ENCODE measurements around the gene RPS6KL1.
"Not testable (repeated sequence)": the region's sequence is repeated elsewhere in the genome, so short reads cannot be mapped to it uniquely, and the experiment has no call there.

RPS6KL1 gene

DNA sequence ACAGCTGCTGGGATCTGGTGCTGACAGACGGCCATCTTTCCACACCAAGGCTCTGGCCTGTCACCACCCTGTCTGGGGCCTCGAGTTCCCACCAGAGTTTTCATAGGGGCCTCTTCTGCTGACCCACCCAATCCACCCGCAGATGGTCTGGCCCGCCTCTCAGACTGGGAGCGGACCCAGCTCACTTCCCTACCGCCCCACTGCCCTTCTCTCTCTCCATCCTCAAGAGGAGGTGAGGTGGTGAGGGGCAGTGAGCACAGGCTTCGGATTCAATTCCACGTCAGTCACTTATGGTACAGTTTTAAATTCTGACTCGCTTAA lies 12.3 kb upstream of the RPS6KL1 start:
- Mint-ChIP-seq H3K27ac (no peak overlapping the region), H3K9me3 (no peaks in the 10 kb centered on the region), H3K4me3 (peak overlapping the region in 1 of 2 donors; percentile 64), H3K36me3 (no peaks in the 10 kb centered on the region), H3K4me1 (peaks cover 35 to 50% of the 10 kb centered on the region in 2 donors), H3K27me3 (peaks cover 0 to 10% of the 10 kb centered on the region in 2 donors)
- DNase-seq (no peak), ATAC-seq (replicated peaks) (no peak)

DNA sequence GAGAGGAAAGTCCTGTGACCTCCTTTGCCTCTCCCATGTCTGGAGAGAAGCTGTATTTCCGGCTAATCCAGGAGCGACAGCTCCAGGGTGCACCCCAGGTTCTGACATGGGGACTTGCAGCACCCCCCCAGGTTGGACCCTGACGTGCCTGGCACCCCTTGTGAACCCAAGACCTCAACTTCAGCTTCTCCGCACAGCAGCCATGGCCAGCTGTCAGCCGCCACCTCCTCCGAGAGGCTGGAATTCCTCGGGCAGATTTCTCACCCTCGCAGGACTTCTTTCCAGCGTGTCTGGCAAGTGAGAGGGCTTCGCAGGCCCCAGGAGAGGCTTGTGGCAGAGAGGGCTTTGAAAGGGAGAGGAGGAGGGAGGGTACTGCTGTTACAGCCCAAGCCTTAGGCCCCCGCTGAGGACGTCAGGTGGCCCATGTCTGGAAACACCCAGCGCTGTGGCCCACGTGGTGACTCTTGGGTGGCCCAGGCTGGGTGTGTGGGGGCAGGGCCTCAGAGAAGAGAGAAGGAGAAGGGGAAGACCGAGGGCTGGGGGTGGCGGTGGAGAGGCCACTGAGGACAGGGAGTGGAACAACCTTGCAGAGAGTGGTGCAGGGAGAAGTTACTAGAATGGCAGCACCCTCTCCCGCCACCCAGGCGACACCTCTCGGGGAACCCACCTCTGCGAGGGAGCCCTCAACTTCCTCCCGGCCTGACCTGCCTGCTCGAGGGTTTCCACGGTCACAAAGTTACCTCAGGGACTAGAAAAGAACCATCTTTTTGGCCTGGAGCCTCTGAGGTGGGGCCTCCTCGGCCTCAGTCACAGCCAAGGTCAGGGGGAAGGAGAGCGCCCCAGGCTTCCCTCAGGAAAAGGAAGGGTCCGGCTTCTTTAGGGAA lies 11.7 kb upstream of the RPS6KL1 start:
- H3K36me3 Mint-ChIP-seq: no peaks in the 10 kb centered on the region
- H3K27ac Mint-ChIP-seq: peak overlapping the region; percentile 40
- peak; percentile 74 to 80 for ATAC-seq (replicated peaks)
- no peaks in the 10 kb centered on the region for H3K9me3 Mint-ChIP-seq
- H3K27me3 Mint-ChIP-seq: peaks cover 0 to 10% of the 10 kb centered on the region in 2 donors
- peak; percentile 18 for DNase-seq
- peaks cover 29 to 44% of the 10 kb centered on the region in 2 donors for H3K4me1 Mint-ChIP-seq
- H3K4me3 Mint-ChIP-seq: peak overlapping the region; percentile 51 to 64

DNA sequence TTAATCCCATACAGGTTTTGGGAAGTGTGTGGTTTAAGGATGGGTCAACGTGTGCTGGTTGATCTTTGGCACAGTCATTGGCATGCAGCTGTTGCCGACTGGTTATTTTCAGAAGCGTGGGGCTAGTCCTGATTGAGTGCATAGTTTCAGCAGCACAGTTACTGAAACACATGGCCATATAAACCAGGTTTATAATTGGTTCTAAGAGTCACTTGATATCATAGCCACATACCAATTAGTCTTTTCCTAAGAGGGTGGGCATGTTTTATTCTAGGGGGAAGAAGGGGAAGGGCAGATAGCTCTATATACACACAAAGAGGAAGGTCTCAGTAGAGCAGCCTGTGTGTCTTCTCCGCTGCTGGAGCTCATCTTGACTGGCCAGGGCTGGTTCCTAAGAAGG lies 11.0 kb upstream of the RPS6KL1 start:
- peaks cover 0 to 10% of the 10 kb centered on the region in 2 donors for H3K27me3 Mint-ChIP-seq
- peak; percentile 22 to 24 for ATAC-seq (replicated peaks)
- H3K9me3 Mint-ChIP-seq: no peaks in the 10 kb centered on the region
- no peak for DNase-seq
- H3K36me3 Mint-ChIP-seq: no peaks in the 10 kb centered on the region
- no peak overlapping the region for H3K4me3 Mint-ChIP-seq
- H3K27ac Mint-ChIP-seq: no peak overlapping the region
- H3K4me1 Mint-ChIP-seq: peaks cover 24 to 38% of the 10 kb centered on the region in 2 donors

DNA sequence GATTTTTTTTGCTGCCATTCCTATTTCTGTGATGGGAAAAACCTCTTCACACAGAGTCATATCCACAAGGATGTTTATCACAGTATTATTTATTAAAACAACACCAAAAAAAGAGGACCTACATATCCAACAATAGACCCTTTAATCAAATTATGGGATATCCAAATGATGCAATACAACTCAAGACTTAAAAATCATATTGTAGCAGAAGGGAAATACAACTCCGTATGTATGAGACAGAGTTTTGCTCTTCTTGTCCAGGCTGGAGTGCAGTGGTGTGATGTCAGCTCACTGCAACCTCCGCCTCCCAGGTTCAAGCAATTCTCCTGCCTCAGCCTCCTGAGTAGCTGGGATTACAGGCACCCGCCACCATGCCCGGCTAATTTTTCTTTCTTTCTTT lies 9.9 kb upstream of the RPS6KL1 start:
- DNase-seq; H3K27me3 Mint-ChIP-seq; H3K27ac Mint-ChIP-seq; H3K9me3 Mint-ChIP-seq; H3K36me3 Mint-ChIP-seq; ATAC-seq (replicated peaks); H3K4me3 Mint-ChIP-seq: not testable (repeated sequence)
- H3K4me1 Mint-ChIP-seq: peaks cover 20 to 35% of the 10 kb centered on the region in 2 donors

DNA sequence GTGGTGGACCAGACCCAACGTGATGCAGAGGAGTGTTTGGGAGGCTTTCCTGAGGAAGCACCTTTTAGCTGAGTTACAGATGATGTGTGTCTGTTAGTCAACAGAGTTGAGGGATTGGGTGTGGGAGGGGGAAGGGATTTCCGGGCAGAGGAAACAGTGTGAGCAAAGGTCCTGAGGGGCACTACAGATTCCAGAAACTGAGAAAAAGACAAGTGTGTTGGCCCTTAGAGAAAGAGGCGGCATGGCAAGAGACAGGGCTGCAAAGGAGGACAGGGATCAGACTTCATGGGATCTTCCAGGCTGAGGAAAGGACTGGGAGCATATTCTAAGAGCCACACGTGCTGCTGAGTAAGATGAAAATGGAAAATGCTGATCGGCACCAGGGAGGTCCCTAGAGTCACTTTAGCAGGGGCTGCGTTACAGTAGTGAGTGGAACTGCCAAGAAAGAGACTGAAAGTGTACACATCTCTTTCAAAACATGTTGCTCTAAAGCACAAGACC lies 9.4 kb upstream of the RPS6KL1 start:
- Mint-ChIP-seq H3K36me3 (no peaks in the 10 kb centered on the region), H3K4me1 (peaks cover 18 to 35% of the 10 kb centered on the region in 2 donors), H3K4me3 (peak overlapping the region in 1 of 2 donors; percentile 2), H3K9me3 (no peaks in the 10 kb centered on the region), H3K27ac (no peak overlapping the region), H3K27me3 (peaks cover 0 to 10% of the 10 kb centered on the region in 2 donors)
- ATAC-seq (replicated peaks) (peak in 1 of 2 donors; percentile 29), DNase-seq (no peak)

DNA sequence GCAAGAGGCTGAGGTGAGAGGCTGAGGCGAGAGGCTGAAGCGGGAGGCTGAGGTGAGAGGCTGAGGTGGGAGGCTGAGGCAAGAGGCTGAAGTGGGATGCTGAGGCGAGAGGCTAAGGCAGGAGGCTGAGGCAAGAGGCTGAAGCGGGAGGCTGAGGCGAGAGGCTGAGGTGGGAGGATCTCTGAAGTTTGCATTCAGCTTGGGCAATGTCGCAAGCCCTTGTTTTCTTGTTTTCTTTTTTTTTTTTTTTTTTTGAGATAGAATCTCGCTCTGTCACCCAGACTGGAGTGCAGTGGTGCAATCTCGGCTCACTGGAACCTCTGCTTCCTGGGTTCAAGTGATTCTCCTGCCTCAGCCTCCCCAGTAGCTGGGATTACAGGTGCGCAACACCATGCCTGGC lies 8.7 kb upstream of the RPS6KL1 start:
- H3K9me3 Mint-ChIP-seq; DNase-seq; H3K27me3 Mint-ChIP-seq; H3K4me3 Mint-ChIP-seq; ATAC-seq (replicated peaks); H3K36me3 Mint-ChIP-seq: not testable (repeated sequence)
- peak overlapping the region; percentile 44 for H3K27ac Mint-ChIP-seq
- H3K4me1 Mint-ChIP-seq: peaks cover 18 to 29% of the 10 kb centered on the region in 2 donors

DNA sequence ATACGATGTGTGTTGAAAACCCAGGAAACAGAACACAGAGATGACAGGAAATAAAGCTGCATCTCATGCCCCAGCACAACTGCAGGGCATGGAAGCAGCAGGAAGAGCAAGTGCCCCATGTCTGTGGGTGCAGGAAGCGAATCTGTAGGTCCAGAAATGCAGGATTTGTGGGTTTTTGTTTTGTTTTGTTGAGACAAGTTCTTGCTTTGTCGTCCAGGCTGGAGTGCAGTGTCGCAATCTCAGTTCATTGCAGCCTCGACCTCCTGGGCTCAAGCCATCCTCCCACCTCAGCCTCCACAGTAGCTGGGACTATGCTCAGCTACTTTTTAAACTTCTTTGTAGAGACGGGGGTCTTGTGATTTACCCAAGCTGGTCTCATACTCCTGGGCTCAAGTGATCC lies 6.2 kb upstream of the RPS6KL1 start:
- no peak for DNase-seq
- Mint-ChIP-seq H3K4me3 (no peak overlapping the region), H3K36me3 (no peaks in the 10 kb centered on the region), H3K4me1 (peaks cover 6 to 13% of the 10 kb centered on the region in 2 donors), H3K27ac (no peak overlapping the region), H3K27me3 (peaks cover 11 to 12% of the 10 kb centered on the region in 2 donors), H3K9me3 (no peaks in the 10 kb centered on the region)
- ATAC-seq (replicated peaks): no peak

DNA sequence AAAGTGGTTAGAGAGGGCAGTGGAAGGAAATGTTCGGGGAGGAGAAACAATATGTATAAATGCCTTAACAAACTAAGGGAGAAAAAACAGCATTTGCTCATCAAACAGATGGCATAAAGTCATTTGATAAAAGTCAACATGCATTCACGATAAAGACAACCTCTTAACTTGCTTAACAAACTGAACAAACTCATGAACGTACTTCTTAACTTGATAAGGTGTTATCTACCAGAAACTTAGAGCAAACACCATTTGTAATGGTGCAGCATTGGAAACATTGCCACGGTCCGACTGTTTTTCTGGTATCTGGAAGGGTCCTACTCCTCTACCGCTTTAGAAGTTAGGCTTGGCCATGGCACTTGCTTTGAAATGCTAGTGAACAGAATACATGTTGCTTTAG lies 4.2 kb upstream of the RPS6KL1 start:
- no peak for DNase-seq
- H3K9me3 Mint-ChIP-seq: no peaks in the 10 kb centered on the region

DNA sequence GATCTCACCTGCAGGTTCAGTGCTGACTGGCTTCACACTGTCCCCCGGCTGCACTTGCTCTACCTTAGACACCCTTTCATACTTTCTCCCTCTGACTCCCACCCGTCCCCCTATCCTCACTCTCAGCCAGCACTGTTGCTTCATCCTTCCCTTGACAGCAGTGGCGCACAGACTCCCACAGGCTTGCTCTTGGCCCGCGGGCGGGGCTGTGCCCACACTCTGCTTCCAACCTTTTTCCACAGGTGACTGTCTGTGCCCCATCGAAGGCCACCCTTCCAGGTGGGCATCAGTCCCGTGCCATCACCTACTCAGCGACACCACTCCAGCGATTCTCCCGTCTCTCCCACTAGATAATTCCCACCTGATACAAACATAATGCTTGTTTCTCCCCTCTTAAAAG lies 1.0 kb upstream of the RPS6KL1 start:
- H3K9me3 Mint-ChIP-seq: no peaks in the 10 kb centered on the region
- no peak for ATAC-seq (replicated peaks)
- H3K4me3 Mint-ChIP-seq: peak overlapping the region in 1 of 2 donors; percentile 6

More for the DNA sequence above, 4.2 kb upstream of the RPS6KL1 start:
- peaks cover 5 to 8% of the 10 kb centered on the region in 2 donors for H3K4me1 Mint-ChIP-seq
- H3K4me3 Mint-ChIP-seq: no peak overlapping the region
- H3K27ac Mint-ChIP-seq: no peak overlapping the region
- ATAC-seq (replicated peaks): no peak
- H3K27me3 Mint-ChIP-seq: peaks cover 4 to 12% of the 10 kb centered on the region in 2 donors
- no peaks in the 10 kb centered on the region for H3K36me3 Mint-ChIP-seq

DNA sequence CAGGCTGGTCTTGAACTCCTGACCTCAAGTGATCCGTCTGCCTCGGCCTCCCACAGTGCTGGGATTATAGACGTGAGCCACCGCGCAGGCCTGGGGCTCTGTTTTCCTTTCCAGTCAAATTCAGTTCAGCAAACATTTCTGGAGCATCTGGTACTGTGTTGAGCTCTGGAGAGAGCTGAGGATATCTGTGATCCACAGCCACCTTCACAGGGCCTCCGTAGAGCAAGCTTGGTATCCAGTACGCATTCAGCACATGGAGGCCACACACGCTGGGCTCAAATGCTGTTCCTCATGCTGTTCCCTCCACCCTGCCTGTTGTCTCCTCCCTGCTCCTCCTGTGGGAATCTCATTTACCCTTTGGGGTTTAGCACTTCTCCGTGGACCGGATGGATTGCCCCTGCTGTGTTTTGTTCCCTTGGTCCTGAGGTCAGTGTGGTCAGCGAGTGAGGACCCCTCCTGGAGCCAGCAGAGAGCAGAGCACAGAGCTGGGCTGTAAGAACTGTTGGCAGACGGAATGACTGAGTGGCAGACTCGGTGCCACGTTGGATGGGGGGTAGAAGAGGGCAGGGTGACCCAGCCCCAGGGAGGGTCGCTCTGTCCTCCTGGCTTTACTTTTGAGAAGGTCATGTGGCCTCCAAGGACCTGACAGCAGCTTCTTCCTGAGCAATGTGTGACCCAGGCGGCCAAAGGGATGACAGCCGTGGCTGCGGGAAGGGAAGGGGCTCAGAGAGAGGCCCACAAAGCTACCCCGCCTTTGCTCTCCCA lies 891 bp downstream of the RPS6KL1 start:
- H3K9me3 Mint-ChIP-seq: no peaks in the 10 kb centered on the region
- peak overlapping the region; percentile 74 for H3K4me3 Mint-ChIP-seq
- H3K36me3 Mint-ChIP-seq: no peaks in the 10 kb centered on the region
- peaks cover 5 to 8% of the 10 kb centered on the region in 2 donors for H3K4me1 Mint-ChIP-seq
- peaks cover 4 to 12% of the 10 kb centered on the region in 2 donors for H3K27me3 Mint-ChIP-seq
- H3K27ac Mint-ChIP-seq: peak overlapping the region; percentile 77
- DNase-seq (no peak), ATAC-seq (replicated peaks) (no peak)

More for the DNA sequence above, 1.0 kb upstream of the RPS6KL1 start:
- Mint-ChIP-seq H3K27ac (peak overlapping the region; percentile 14), H3K4me1 (peaks cover 5 to 8% of the 10 kb centered on the region in 2 donors), H3K36me3 (no peaks in the 10 kb centered on the region), H3K27me3 (peaks cover 4 to 12% of the 10 kb centered on the region in 2 donors)
- DNase-seq: no peak

DNA sequence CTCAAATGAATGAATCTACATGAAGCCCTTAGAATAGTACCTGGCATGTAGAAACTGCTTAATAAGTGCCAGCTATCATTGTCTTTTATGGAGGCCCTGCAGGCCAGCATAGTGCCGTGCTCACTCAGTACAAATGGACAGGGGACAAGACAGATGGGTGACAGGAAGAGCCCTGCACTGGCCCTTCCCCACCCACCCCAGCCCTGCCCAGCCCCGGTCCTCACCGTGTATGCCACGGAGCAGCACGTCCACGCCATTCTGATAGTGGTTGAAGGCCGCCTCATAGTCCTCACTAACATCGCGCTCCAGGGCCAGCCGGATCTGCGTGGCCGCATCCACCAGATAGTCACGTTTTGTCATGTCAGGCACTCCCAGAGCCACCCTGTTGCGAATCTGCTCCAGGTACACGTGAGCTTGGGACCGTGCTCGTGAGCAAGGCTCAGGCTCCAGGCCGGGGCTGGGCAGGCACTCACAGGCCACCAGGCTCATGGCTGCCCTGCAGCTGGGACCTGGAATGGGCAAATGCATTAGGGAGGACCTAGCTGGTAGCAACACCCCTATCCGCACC lies 1.9 kb downstream of the RPS6KL1 start:
- no peaks in the 10 kb centered on the region for H3K36me3 Mint-ChIP-seq
- H3K4me1 Mint-ChIP-seq: peaks cover 5 to 8% of the 10 kb centered on the region in 2 donors
- ATAC-seq (replicated peaks) (no peak), DNase-seq (no peak)
- peaks cover 4 to 5% of the 10 kb centered on the region in 2 donors for H3K27me3 Mint-ChIP-seq
- H3K27ac Mint-ChIP-seq: no peak overlapping the region
- H3K4me3 Mint-ChIP-seq: no peak overlapping the region
- no peaks in the 10 kb centered on the region for H3K9me3 Mint-ChIP-seq

DNA sequence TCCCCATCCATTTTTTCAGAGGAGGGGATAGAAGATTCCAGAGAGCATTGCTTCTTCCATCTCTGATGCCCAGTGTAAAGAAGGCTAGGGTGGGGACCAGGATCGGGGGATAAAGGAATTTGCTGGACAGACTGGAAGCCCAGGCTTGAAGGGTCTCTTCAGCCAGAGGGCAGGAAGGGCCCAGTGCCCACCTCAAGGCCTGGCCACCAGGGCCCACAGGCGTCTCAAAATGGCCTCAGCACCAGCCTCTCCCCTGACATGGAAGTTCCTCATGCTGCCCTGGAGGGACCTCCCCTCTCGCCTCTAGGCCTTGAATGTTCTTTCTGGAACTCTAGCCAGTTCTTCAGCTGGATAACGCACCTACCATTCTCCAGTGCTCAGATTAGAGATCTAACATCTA lies 2.8 kb downstream of the RPS6KL1 start:
- no peak overlapping the region for H3K27ac Mint-ChIP-seq

DNA sequence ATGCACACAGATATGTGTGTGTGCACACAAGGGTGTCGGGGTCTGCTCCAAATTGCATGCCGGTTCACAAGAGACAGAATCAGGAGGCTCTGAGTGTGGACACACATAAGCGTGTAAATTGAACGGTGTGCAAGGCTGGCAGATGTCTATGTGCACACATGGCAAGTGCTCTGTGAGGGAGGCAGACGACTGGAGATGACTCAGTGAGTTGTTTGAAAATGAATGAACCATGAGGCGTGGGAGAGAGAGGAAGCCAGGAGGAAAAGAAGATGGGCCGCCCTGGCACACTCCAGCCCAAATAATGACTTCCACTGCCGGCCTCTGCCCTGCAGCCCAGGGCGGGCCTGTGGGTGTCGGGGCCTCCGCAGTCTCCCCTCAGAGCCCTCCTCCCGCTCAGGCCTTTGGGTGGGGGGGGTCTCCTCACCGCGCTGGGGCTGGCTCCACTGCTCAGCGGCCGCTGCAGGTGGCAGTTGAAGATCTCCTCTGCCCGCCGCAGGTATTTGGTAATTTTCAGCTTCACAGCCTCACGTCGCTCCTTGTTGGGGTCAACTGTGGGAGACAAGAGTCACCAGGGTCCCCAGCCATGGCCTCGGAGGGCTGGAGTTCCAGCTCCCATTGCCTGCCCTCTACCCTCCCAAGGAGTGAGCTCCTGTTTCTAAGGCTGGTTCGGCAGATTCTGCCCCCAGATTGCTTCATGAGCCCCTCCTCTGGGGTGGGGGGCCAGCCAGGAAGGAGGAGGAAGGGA lies 3.5 kb downstream of the RPS6KL1 start:
- DNase-seq (no peak), ATAC-seq (replicated peaks) (no peak)
- Mint-ChIP-seq H3K4me1 (peaks cover 5 to 8% of the 10 kb centered on the region in 2 donors), H3K9me3 (no peaks in the 10 kb centered on the region), H3K27me3 (peaks cover 0 to 4% of the 10 kb centered on the region in 2 donors), H3K27ac (no peak overlapping the region), H3K4me3 (no peak overlapping the region), H3K36me3 (no peaks in the 10 kb centered on the region)

More for the DNA sequence above, 2.8 kb downstream of the RPS6KL1 start:
- no peak for ATAC-seq (replicated peaks)
- Mint-ChIP-seq H3K27me3 (peaks cover 0 to 4% of the 10 kb centered on the region in 2 donors), H3K9me3 (no peaks in the 10 kb centered on the region), H3K36me3 (no peaks in the 10 kb centered on the region), H3K4me1 (peaks cover 5 to 8% of the 10 kb centered on the region in 2 donors), H3K4me3 (no peak overlapping the region)
- no peak for DNase-seq

DNA sequence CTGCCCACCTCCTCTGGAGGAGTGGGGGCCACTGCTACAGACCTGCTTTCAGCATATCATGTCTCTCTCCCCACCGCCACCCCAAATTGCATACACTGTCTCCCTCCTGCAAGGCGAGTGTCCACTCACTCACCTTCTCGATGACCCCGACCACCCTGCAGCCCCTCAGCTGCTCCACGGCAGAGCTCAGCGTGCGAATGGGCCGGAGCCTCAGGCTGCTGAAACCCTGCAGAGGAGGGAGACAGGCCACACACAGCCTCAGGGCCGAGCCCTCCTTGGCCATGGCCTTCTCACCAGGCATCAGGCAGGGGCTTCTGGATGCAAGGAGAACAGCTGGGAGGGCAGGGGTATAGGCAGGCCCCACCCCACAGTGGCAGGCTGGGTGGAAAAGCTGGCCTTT lies 4.7 kb downstream of the RPS6KL1 start:
- DNase-seq: no peak
- Mint-ChIP-seq H3K36me3 (no peaks in the 10 kb centered on the region), H3K9me3 (no peaks in the 10 kb centered on the region), H3K4me3 (no peak overlapping the region), H3K27ac (no peak overlapping the region), H3K27me3 (no peaks in the 10 kb centered on the region), H3K4me1 (peaks cover 0 to 6% of the 10 kb centered on the region in 2 donors)
- no peak for ATAC-seq (replicated peaks)
